PC-9 (cell line): ENCODE results near the gene PXDN. TPM values are rescaled to one million over a fixed set of nuclear protein-coding genes. Genes with fewer than 3 reads are reported as not detected.

Source experiments
- BruUV-seq: library from RNA; stranded (reverse); fragments of 400-500 nt; replicated peaks from 2 replicates; lab custom pipeline; 2021; lab: Mats Ljungman, UMichigan
- CTCF ChIA-PET: fragments of 300-600 bp; sonication (Branson Sonifier 250); formaldehyde crosslinking; loops from one replicate; lab custom pipeline; 2022; ENCODE audit warnings: antibody characterized with exemption; lab: Charles Lee
- POLR2A ChIA-PET: fragments of 300-600 bp; sonication (Branson Sonifier 250); formaldehyde crosslinking; loops from one replicate; lab custom pipeline; 2022; ENCODE audit warnings: antibody characterized with exemption; ENCODE audit not compliant: unreplicated experiment; lab: Charles Lee
- DNase-seq, 2 experiments: peaks; one replicate each; pipeline versions ENCODE4 v3.0.0 to v3.0.0-alpha.2; 2015 to 2022; ENCODE audit warnings: mixed read lengths in 1 of 2
- H2AFZ ChIP-seq: fragments of 200-600 bp; sonication (generic); 2 replicates; pipeline ENCODE4 v1.8.1; 2017; ENCODE audit warnings: antibody characterized with exemption
- H3F3A ChIP-seq: fragments of 200-600 bp; sonication (generic); 2 replicates; pipeline ENCODE4 v1.8.1; 2017; ENCODE audit warnings: antibody characterized with exemption, mild to moderate bottlenecking, low read depth; ENCODE audit not compliant: insufficient read depth
- H3K27ac ChIP-seq: fragments of 200-600 bp; sonication (generic); 2 replicates; pipeline ENCODE4 v1.6.1; 2016; ENCODE audit warnings: mixed run types
- H3K27me3 ChIP-seq: fragments of 200-600 bp; sonication (generic); 2 replicates; pipeline ENCODE4 v1.6.1; 2016; ENCODE audit warnings: low read depth, mixed run types; ENCODE audit not compliant: insufficient read depth
- H3K36me3 ChIP-seq: fragments of 200-600 bp; sonication (generic); 2 replicates; pipeline ENCODE4 v1.6.1; 2016; ENCODE audit warnings: low read depth, mixed run types
- H3K4me1 ChIP-seq: fragments of 200-600 bp; sonication (generic); replicated peaks from 2 replicates; pipeline ENCODE4 v1.6.1; 2016; ENCODE audit warnings: mixed run types; ENCODE audit not compliant: insufficient read depth
- H3K4me2 ChIP-seq: fragments of 200-600 bp; sonication (generic); 2 replicates; pipeline ENCODE4 v1.6.1; 2017; ENCODE audit warnings: mixed run types
- H3K4me3 ChIP-seq: fragments of 200-600 bp; sonication (generic); 2 replicates; pipeline ENCODE4 v1.6.1; 2016; ENCODE audit warnings: mixed run types
- H3K79me2 ChIP-seq: fragments of 200-600 bp; sonication (generic); 2 replicates; pipeline ENCODE4 v1.6.1; 2017; ENCODE audit warnings: low read depth, mixed run types
- H3K9me2 ChIP-seq: fragments of 200-600 bp; sonication (generic); 2 replicates; pipeline ENCODE4 v1.8.1; 2017; ENCODE audit warnings: mild to moderate bottlenecking; ENCODE audit not compliant: insufficient read depth
- H3K9me3 ChIP-seq: fragments of 200-600 bp; sonication (generic); 2 replicates; pipeline ENCODE4 v1.8.1; 2016; ENCODE audit warnings: low read depth; ENCODE audit not compliant: insufficient read depth
- H4K20me1 ChIP-seq: fragments of 200-600 bp; sonication (generic); 2 replicates; pipeline ENCODE4 v1.8.1; 2017; ENCODE audit not compliant: insufficient read depth
- CTCF ChIP-seq: fragments of 200-600 bp; sonication (generic); conservative IDR thresholded peaks from 2 replicates; pipeline ENCODE4 v1.6.1; 2017; ENCODE audit warnings: mixed run types, antibody characterized with exemption, mild to moderate bottlenecking, moderate library complexity
- EZH2 ChIP-seq: fragments of 200-600 bp; sonication (generic); IDR thresholded peaks from 2 replicates; pipeline ENCODE4 v1.8.0; 2017; ENCODE audit warnings: antibody characterized with exemption, low read depth
- intact Hi-C: fragments of 100-400 bp; cut with micrococcal nuclease; formaldehyde crosslinking; loops from one replicate; pipeline ENCODE4 v1.10.0; 2022; ENCODE audit not compliant: unreplicated experiment
- total RNA-seq: library from RNA; stranded (reverse); gene quantifications from 2 replicates; pipeline ENCODE4 v1.2.3, GENCODE V29; 2021

PXDN gene
- total RNA-seq, 1 experiment from 2014 or later = 91.1 TPM

- H2AFZ ChIP-seq = no peak overlapping the region
- CTCF ChIA-PET = no interaction called here
- no TSS peak for BruUV-seq
- no peaks in the 10 kb centered on the region for H3K9me2 ChIP-seq
- H3K36me3 ChIP-seq = no peaks in the 10 kb centered on the region
- H3K27me3 ChIP-seq = peaks cover 18% of the 10 kb centered on the region; the same call in 1 of the 2 replicates
- H3K79me2 ChIP-seq = no peaks in the 10 kb centered on the region
- H3K9me3 ChIP-seq = no peaks in the 10 kb centered on the region
- DNase-seq = no peak
- TF ChIP-seq EZH2 = no peak
- TF ChIP-seq CTCF = no peak
- POLR2A ChIA-PET = no interaction called here
- intact Hi-C loops = no loop called here
- H3F3A ChIP-seq = peaks cover 14% of the 10 kb centered on the region
- no peak overlapping the region for H3K4me3 ChIP-seq
- H4K20me1 ChIP-seq = no peaks in the 10 kb centered on the region
- peaks cover 32% of the 10 kb centered on the region for H3K4me1 ChIP-seq
- no peak overlapping the region for H3K27ac ChIP-seq
- H3K4me2 ChIP-seq = no peak overlapping the region
Measured at GRCh38 chr2:1691366-1691765, 52.9 kb downstream of the PXDN start.

GRCh38 chr2:1690056-1690775, 54.1 kb downstream of the PXDN start:
- Histone ChIP-seq H3K4me1 (peaks cover 44% of the 10 kb centered on the region), H3K4me3 (no peak overlapping the region), H2AFZ (no peak overlapping the region), H4K20me1 (no peaks in the 10 kb centered on the region), H3K9me2 (no peaks in the 10 kb centered on the region), H3K9me3 (no peaks in the 10 kb centered on the region), H3K36me3 (no peaks in the 10 kb centered on the region), H3F3A (peaks cover 21% of the 10 kb centered on the region), H3K4me2 (no peak overlapping the region), H3K27ac (no peak overlapping the region), H3K79me2 (no peaks in the 10 kb centered on the region), H3K27me3 (peaks cover 18% of the 10 kb centered on the region; the same call in 1 of the 2 replicates)
- intact Hi-C loops = no loop called here
- BruUV-seq = no TSS peak
- TF ChIP-seq CTCF = no peak
- CTCF ChIA-PET = interaction anchor here (0.6 kb wide), 1 partner anchor 139 kb away, joined by 11 read pairs; no protein-coding TSS in a partner anchor
- POLR2A ChIA-PET = no interaction called here
- DNase-seq = peak in 1 of 2 experiments; percentile 68

- no peaks in the 10 kb centered on the region for H4K20me1 ChIP-seq
- CTCF ChIA-PET = no interaction called here
- BruUV-seq = no TSS peak
- no peak overlapping the region for H3K27ac ChIP-seq
- peaks cover 21% of the 10 kb centered on the region for H3F3A ChIP-seq
- intact Hi-C loops = loop anchor here (5.0 kb wide), 1 partner anchor 62 kb away; no protein-coding TSS in a partner anchor
- no peaks in the 10 kb centered on the region for H3K36me3 ChIP-seq
- no peak overlapping the region for H3K4me3 ChIP-seq
- TF ChIP-seq EZH2 (no peak), CTCF (no peak)
- H3K4me2 ChIP-seq = no peak overlapping the region
- H3K79me2 ChIP-seq = no peaks in the 10 kb centered on the region
- no peaks in the 10 kb centered on the region for H3K9me2 ChIP-seq
- POLR2A ChIA-PET = no interaction called here
- peaks cover 50% of the 10 kb centered on the region for H3K4me1 ChIP-seq
- peaks cover 18% of the 10 kb centered on the region; the same call in 1 of the 2 replicates for H3K27me3 ChIP-seq
- no peak overlapping the region for H2AFZ ChIP-seq
- no peaks in the 10 kb centered on the region for H3K9me3 ChIP-seq
- no peak for DNase-seq
Measured at GRCh38 chr2:1688859-1689258, 55.5 kb downstream of the PXDN start.
